Measurements from ENCODE around the gene CCDC183. TPM values are rescaled to one million over a fixed set of nuclear protein-coding genes. Genes with fewer than 3 reads are reported as not detected.

Gene CCDC183
- polyA plus RNA-seq, 1 donor: 27.4 TPM

DNA sequence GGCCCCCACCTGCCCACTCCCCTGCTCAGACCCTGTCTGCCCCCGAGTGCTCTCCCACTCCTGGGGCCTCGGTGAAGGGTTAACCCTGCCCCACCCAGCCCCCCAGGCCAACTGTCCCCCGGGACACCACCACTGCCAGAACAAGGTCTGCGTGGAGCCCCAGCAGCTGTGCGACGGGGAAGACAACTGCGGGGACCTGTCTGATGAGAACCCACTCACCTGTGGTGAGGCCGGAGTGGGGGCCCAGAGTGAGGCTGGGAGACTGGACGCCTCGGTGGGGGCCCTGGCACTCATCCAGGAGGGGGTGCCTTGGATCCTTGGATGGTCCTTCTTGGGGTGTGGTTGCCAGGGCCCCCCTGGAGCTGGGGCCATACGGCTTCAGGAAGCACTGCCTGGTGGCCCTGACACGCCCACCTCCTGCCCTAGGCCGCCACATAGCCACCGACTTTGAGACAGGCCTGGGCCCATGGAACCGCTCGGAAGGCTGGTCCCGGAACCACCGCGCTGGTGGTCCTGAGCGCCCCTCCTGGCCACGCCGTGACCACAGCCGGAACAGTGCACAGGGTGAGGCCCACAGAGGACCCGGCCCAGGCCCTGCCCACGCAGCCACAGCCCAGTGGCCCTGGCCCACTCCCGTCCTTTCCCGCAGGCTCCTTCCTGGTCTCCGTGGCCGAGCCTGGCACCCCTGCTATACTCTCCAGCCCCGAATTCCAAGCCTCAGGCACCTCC, 58.1 kb downstream of the CCDC183 start:
- no peaks in the 10 kb centered on the region for H3K27me3 ChIP-seq (ENCODE audit: control insufficient read depth, insufficient read depth, low read length)
- H3K27ac ChIP-seq (ENCODE audit: low read length): peak overlapping the region; percentile 94
- H3K4me1 ChIP-seq (ENCODE audit: control insufficient read depth, insufficient read depth, low read length): peaks cover 90% of the 10 kb centered on the region
- peak in 1 of 2 donors; percentile 56 for DNase-seq
- H3K9me3 ChIP-seq (ENCODE audit: control insufficient read depth, low read depth, low read length): peaks cover 18% of the 10 kb centered on the region
- H3K36me3 ChIP-seq (ENCODE audit: control insufficient read depth, insufficient read depth, low read length): peaks cover 82% of the 10 kb centered on the region
- no CpG with 5 or more reads among the region's 30 CpGs for WGBS (ENCODE audit: insufficient coverage, low lambda C conversion rate)
- peak overlapping the region; percentile 100 for H3K4me3 ChIP-seq (ENCODE audit: low read length)

DNA sequence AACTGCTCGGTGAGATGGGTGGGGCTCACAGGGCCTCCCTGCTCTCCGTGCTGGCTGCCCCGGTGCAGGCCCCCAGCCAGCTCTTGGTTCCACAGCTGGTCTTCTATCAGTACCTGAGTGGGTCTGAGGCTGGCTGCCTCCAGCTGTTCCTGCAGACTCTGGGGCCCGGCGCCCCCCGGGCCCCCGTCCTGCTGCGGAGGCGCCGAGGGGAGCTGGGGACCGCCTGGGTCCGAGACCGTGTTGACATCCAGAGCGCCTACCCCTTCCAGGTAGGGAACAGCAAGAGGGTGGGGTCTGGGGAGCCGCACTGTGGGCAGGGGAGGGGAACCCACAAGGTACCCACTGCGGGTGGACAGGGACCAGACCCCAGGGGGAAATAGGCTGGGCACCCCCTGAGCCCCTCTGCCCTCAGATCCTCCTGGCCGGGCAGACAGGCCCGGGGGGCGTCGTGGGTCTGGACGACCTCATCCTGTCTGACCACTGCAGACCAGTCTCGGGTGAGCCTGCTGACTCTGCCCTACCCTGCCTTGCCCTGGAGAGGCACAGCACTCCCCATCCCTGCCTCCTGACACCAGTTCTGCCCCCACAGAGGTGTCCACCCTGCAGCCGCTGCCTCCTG, 58.8 kb downstream of the CCDC183 start:
- H3K27ac ChIP-seq (ENCODE audit: low read length): peak overlapping the region; percentile 94
- H3K4me3 ChIP-seq (ENCODE audit: low read length): peak overlapping the region; percentile 100
- no CpG with 5 or more reads among the region's 23 CpGs for WGBS (ENCODE audit: insufficient coverage, low lambda C conversion rate)
- DNase-seq: no peak
- H3K9me3 ChIP-seq (ENCODE audit: control insufficient read depth, low read depth, low read length): peaks cover 18% of the 10 kb centered on the region
- H3K36me3 ChIP-seq (ENCODE audit: control insufficient read depth, insufficient read depth, low read length): peaks cover 87% of the 10 kb centered on the region
- H3K4me1 ChIP-seq (ENCODE audit: control insufficient read depth, insufficient read depth, low read length): peaks cover 94% of the 10 kb centered on the region
- no peaks in the 10 kb centered on the region for H3K27me3 ChIP-seq (ENCODE audit: control insufficient read depth, insufficient read depth, low read length)

DNA sequence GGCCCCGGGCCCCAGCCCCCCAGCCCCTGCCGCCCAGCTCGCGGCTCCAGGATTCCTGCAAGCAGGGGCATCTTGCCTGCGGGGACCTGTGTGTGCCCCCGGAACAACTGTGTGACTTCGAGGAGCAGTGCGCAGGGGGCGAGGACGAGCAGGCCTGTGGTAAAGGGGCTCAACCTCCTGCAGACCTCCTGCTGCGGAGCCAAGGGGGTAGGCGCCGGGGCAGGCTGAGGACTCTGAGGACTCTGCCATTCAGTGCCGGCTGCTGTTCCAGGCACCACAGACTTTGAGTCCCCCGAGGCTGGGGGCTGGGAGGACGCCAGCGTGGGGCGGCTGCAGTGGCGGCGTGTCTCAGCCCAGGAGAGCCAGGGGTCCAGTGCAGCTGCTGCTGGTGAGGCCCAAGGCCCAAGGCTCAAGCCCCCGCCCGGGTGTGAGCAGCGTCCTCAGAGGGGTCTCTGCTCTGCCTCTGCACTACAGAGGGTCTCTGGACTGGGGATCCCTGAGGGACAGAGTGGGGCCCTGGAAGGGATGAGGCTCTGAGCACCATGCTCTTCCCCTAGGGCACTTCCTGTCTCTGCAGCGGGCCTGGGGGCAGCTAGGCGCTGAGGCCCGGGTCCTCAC, 59.4 kb downstream of the CCDC183 start:
- DNase-seq: no peak
- no peaks in the 10 kb centered on the region for H3K27me3 ChIP-seq (ENCODE audit: control insufficient read depth, insufficient read depth, low read length)
- peaks cover 18% of the 10 kb centered on the region for H3K9me3 ChIP-seq (ENCODE audit: control insufficient read depth, low read depth, low read length)
- peaks cover 84% of the 10 kb centered on the region for H3K36me3 ChIP-seq (ENCODE audit: control insufficient read depth, insufficient read depth, low read length)
- H3K4me1 ChIP-seq (ENCODE audit: control insufficient read depth, insufficient read depth, low read length): peaks cover 92% of the 10 kb centered on the region
- peak overlapping the region; percentile 100 for H3K4me3 ChIP-seq (ENCODE audit: low read length)
- WGBS (ENCODE audit: insufficient coverage, low lambda C conversion rate): no CpG with 5 or more reads among the region's 26 CpGs
- peak overlapping the region; percentile 94 for H3K27ac ChIP-seq (ENCODE audit: low read length)

DNA sequence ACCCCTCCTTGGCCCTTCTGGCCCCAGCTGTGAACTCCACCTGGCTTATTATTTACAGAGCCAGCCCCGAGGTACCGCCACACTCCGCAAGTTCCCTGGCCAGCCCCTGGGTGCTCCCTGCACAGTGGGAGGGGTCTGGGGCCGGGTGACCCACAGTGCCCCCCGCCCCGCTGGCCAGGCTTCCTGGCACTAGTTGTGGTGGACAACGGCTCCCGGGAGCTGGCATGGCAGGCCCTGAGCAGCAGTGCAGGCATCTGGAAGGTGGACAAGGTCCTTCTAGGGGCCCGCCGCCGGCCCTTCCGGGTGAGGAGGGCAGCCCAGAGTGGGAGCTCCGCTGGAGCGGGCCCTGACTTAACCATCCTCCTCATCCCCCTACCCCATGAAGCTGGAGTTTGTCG, 59.9 kb downstream of the CCDC183 start:
- peaks cover 84% of the 10 kb centered on the region for H3K36me3 ChIP-seq (ENCODE audit: control insufficient read depth, insufficient read depth, low read length)
- DNase-seq: peak in 1 of 2 donors; percentile 25
- peaks cover 92% of the 10 kb centered on the region for H3K4me1 ChIP-seq (ENCODE audit: control insufficient read depth, insufficient read depth, low read length)
- H3K4me3 ChIP-seq (ENCODE audit: low read length): peak overlapping the region; percentile 100
- peaks cover 18% of the 10 kb centered on the region for H3K9me3 ChIP-seq (ENCODE audit: control insufficient read depth, low read depth, low read length)
- WGBS (ENCODE audit: insufficient coverage, low lambda C conversion rate): no CpG with 5 or more reads among the region's 15 CpGs
- no peaks in the 10 kb centered on the region for H3K27me3 ChIP-seq (ENCODE audit: control insufficient read depth, insufficient read depth, low read length)
- peak overlapping the region; percentile 94 for H3K27ac ChIP-seq (ENCODE audit: low read length)

DNA sequence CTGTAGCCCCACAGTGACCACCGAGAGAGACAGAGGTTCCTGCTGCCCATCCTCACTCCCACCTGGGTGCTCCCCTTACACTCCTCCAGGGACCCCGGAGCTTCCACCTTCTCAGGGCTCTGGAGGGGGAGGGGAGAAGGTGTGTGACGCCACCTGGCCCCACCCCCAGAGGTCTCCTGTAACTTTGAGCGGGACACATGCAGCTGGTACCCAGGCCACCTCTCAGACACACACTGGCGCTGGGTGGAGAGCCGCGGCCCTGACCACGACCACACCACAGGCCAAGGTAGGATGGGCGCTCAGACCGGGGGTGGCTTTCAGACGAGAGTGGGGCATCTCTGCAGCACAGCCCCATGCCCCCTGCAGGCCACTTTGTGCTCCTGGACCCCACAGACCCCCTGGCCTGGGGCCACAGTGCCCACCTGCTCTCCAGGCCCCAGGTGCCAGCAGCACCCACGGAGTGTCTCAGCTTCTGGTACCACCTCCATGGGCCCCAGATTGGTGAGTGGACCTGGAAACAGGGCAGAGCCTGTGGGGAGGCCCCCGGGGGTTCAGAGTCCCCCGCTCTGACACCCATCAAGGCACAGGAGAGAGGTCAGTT, 60.5 kb downstream of the CCDC183 start:
- Histone ChIP-seq H3K4me3 (ENCODE audit: low read length) (peak overlapping the region; percentile 100), H3K36me3 (ENCODE audit: control insufficient read depth, insufficient read depth, low read length) (peaks cover 84% of the 10 kb centered on the region), H3K27me3 (ENCODE audit: control insufficient read depth, insufficient read depth, low read length) (no peaks in the 10 kb centered on the region), H3K9me3 (ENCODE audit: control insufficient read depth, low read depth, low read length) (peaks cover 18% of the 10 kb centered on the region), H3K4me1 (ENCODE audit: control insufficient read depth, insufficient read depth, low read length) (peaks cover 92% of the 10 kb centered on the region), H3K27ac (ENCODE audit: low read length) (peak overlapping the region; percentile 94)
- DNase-seq: no peak
- no CpG with 5 or more reads among the region's 14 CpGs for WGBS (ENCODE audit: insufficient coverage, low lambda C conversion rate)

DNA sequence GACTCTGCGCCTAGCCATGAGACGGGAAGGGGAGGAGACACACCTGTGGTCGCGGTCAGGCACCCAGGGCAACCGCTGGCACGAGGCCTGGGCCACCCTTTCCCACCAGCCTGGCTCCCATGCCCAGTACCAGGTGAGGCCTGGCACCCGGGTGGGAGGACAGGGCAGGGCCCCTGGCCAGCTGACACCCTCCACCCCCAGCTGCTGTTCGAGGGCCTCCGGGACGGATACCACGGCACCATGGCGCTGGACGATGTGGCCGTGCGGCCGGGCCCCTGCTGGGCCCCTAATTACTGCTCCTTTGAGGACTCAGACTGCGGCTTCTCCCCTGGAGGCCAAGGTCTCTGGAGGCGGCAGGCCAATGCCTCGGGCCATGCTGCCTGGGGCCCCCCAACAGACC, 61.0 kb downstream of the CCDC183 start:
- Histone ChIP-seq H3K4me1 (ENCODE audit: control insufficient read depth, insufficient read depth, low read length) (peaks cover 87% of the 10 kb centered on the region), H3K9me3 (ENCODE audit: control insufficient read depth, low read depth, low read length) (peaks cover 18% of the 10 kb centered on the region), H3K27me3 (ENCODE audit: control insufficient read depth, insufficient read depth, low read length) (no peaks in the 10 kb centered on the region), H3K36me3 (ENCODE audit: control insufficient read depth, insufficient read depth, low read length) (peaks cover 86% of the 10 kb centered on the region), H3K4me3 (ENCODE audit: low read length) (peak overlapping the region; percentile 100), H3K27ac (ENCODE audit: low read length) (peak overlapping the region; percentile 94)
- DNase-seq: peak in 1 of 2 donors; percentile 53
- no CpG with 5 or more reads among the region's 19 CpGs for WGBS (ENCODE audit: insufficient coverage, low lambda C conversion rate)

Other genes starting within 250 kb of the CCDC183 start
- 47.5 TPM for gene EGFL7, start 133.4 kb upstream of the CCDC183 start, polyA plus RNA-seq
- 175 TPM for gene AGPAT2, start 108.9 kb upstream of the CCDC183 start, polyA plus RNA-seq
- gene DIPK1B, start 83.8 kb upstream of the CCDC183 start, polyA plus RNA-seq: 13.3 TPM
- gene LCN10, start 53.4 kb upstream of the CCDC183 start, polyA plus RNA-seq: 7.8 TPM
- 2.8 TPM for gene LCN6, start 47.8 kb upstream of the CCDC183 start, polyA plus RNA-seq
- gene LCN8, start 38.1 kb upstream of the CCDC183 start, polyA plus RNA-seq: 0.06 TPM
- 14.0 TPM for gene LCN15, start 31.8 kb upstream of the CCDC183 start, polyA plus RNA-seq
- 324 TPM for gene TMEM141, start 5.0 kb upstream of the CCDC183 start, polyA plus RNA-seq
- 97.3 TPM for gene RABL6, start 11.6 kb downstream of the CCDC183 start, polyA plus RNA-seq
- gene AJM1, start 46.1 kb downstream of the CCDC183 start, polyA plus RNA-seq: 10.4 TPM
- 312 TPM for gene PHPT1, start 53.1 kb downstream of the CCDC183 start, polyA plus RNA-seq
- 772 TPM for gene MAMDC4, start 56.0 kb downstream of the CCDC183 start, polyA plus RNA-seq
- gene EDF1, start 70.0 kb downstream of the CCDC183 start, polyA plus RNA-seq: 585 TPM
- gene TRAF2, start 90.2 kb downstream of the CCDC183 start, polyA plus RNA-seq: 18.5 TPM
- gene FBXW5, start 148.4 kb downstream of the CCDC183 start, polyA plus RNA-seq: 86.8 TPM
- 36.0 TPM for gene C8G, start 148.9 kb downstream of the CCDC183 start, polyA plus RNA-seq
- gene LCN12, start 155.9 kb downstream of the CCDC183 start, polyA plus RNA-seq: 121 TPM
- gene PTGDS, start 181.2 kb downstream of the CCDC183 start, polyA plus RNA-seq: 4.6 TPM
- gene LCNL1, start 186.7 kb downstream of the CCDC183 start, polyA plus RNA-seq: 0.09 TPM
- 38.9 TPM for gene PAXX, start 196.1 kb downstream of the CCDC183 start, polyA plus RNA-seq
- gene CLIC3, start 200.2 kb downstream of the CCDC183 start, polyA plus RNA-seq: 3.6 TPM
- gene ABCA2, start 231.9 kb downstream of the CCDC183 start, polyA plus RNA-seq: 25.3 TPM
- 0.69 TPM for gene FUT7, start 235.8 kb downstream of the CCDC183 start, polyA plus RNA-seq
- 42.7 TPM for gene NPDC1, start 249.8 kb downstream of the CCDC183 start, polyA plus RNA-seq